ENCODE data around the gene SLC26A11.

SLC26A11 gene

DNA sequence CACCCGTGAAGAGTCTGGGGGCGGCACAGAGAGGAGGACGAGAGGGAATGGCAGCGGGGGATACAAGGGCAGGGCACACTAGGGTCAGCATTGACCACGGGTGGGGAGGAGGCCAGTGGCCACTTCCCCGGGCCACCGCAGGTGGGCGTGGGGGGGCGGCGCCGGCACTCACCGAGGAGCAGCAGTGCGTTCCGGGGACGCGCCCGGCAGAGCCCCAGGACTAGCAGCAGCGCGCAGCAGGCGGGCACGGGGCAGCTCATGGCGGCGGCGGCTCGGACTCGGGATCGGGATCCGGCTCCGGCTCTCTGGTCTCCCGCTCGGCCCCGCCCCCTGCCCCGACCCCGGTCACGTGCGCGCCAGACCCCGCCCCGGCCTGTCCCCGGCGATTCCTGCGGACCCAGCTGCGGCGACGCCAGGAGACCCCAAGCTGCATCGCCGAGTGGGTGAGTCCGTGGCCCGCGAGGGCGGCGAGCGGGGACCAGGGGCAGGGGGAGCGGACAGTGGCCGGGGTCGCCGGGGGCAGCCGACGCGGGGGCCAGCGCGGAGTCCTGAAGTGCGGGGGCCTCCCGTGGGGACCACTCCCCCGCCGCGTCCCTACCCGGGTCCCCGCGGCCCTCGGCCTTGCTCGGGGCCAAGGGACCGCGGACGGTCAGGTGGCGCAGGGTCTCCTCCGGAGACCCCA, at the start of gene SLC26A11, which contains the start of gene SGSH:
Gene SLC26A11, plus strand, starts transcription at position 374 of the 682 bp plus-strand sequence. CDS start 1,134 bp downstream, outside the sequence.
Gene SGSH, minus strand, starts transcription at position 280 of the 682 bp plus-strand sequence. Its CDS starts 20 bp downstream, at position 260.
- DNase-seq = no peak

- DNase-seq = no peak
Measured at GRCh38 chr17:80171681-80172080, 48.5 kb upstream of the SLC26A11 start.

- DNase-seq = no peak
Measured at GRCh38 chr17:80173126-80173525, 47.1 kb upstream of the SLC26A11 start.

GRCh38 chr17:80173916-80174315, 46.3 kb upstream of the SLC26A11 start:
- DNase-seq = no peak

DNA sequence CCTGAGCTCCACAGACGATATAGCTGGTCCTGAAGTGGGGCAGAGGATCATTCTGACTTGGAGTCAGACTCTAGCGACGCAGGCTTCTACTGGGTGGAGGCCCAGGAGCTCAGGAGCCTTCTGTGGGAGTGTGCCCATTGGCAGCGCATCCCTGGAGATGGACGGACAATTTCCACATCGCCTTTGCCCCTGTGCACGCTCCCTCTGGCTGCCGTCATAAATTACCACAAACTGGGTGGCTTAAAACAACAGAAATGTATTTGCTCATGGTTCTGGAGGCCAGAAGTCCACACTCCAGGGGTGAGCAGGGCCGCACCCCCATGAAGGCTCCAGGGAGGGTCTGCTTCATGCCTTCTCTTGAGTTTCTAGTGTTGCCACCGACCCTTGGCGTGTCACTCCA, 43.5 kb upstream of the SLC26A11 start:
- DNase-seq = no peak

DNA sequence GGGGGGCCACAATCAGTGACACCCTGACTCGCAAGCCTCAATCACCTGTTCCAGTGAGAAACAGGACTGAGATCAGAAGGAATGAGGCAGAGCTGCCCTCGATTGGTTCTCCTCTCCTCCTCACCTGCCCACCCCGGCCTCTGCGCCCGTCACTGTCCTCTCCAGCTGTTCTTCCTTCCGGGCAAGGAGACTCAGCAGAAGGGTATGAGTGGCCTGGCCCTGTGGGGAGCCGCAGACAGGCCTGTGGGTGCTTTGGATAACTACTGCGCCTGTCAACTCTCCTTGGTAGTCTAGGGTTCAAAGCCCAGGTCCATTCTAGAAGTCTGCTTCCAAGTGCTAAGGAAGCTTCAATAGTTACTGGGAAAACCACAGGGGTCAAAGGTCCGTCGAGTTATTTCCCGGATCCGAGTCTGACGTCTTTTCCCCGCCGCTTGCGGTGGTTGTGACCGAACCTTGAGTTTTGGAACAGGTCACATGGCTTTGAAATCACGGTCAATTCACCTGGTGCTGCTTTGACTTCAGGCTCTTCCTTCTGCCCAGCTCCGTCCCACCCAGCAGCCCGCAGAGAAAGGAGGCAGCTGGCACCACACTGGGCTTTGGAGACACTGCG, 42.1 kb upstream of the SLC26A11 start:
- DNase-seq = no peak

DNA sequence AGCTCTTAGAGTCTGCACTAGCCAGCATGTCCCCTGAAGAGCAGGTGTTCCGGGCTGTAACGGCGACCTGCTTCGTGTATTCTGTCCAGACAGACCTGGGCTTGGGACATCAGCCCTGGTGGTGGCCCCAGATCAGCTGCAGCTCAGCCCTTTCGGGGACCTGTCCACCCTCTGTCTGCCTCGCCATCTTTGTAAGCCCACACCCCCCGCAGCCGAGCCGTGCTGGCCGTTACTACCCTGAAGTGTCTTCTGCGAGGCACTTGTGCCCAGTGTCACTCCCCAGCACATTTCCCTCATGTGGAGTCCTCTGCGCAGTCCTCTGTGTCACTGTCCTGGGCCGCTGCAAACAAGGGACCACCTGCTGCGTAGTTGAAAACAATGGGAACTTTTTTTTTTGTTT, 40.0 kb upstream of the SLC26A11 start:
- DNase-seq = no peak

DNA sequence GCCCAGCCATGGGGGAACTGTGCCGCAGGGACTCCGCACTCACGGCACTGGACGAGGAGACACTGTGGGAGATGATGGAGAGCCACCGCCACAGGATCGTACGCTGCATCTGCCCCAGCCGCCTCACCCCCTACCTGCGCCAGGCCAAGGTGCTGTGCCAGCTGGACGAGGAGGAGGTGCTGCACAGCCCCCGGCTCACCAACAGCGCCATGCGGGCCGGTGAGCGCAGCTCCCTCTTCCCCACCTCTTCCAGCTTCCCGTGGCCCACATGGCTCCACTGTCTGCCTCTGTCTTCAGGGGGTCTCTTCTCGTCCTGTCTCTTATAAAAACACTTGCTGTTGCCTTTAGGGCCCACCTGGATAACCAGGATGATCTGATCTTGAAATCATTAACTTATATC, 38.8 kb upstream of the SLC26A11 start:
- DNase-seq = no peak

- DNase-seq = no peak
Measured at GRCh38 chr17:80182118-80182844, 37.9 kb upstream of the SLC26A11 start.

- no peak for DNase-seq
Measured at GRCh38 chr17:80182845-80183223, 37.4 kb upstream of the SLC26A11 start.

DNA sequence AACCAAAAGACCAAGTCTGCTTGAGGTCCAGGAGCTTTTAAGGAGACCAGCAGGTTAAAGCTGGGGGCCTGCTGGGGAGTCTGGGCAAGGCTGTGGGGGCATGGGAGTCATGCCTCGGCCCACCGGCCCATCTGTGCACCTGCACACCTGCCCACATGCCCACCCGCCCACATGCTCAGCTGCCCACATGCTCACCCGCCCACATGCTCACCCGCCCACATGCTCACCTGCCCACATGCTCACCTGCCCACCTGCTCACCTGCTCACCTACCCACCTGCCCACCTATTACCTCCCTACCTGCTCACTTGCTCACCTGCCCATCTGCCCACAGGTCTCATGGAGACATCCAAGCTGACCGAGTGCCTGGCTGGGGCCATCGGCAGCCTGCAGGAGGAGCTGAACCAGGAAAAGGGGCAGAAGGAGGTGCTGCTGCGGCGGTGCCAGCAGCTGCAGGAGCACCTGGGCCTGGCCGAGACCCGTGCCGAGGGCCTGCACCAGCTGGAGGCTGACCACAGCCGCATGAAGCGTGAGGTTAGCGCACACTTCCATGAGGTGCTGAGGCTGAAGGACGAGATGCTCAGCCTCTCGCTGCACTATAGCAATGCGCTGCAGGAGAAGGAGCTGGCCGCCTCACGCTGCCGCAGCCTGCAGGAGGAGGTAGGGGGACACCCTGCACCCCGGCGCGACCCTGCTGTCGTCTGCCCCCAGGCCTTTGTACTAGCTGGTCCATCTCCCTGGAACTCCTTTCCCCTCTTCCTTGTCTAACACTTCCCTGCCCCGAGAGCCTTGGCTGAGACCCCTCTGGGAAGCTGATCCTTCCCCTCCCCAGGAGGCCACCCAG, 36.4 kb upstream of the SLC26A11 start:
- DNase-seq = no peak

DNA sequence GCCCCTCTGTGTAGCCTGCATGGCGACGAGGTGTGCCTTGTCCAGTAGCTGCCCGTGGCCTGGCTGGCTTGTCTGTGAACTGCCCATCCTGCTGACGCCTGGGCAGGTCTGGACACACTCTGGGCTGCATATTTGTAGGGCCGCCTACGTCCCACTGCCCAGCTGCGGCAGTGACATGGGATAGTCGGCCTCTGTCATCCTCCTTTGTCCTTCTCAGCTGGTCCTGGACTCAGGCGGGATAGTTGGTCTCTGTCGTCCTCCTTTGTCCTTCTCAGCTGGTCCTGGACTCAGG, 35.9 kb upstream of the SLC26A11 start:
- DNase-seq = no peak

- no peak for DNase-seq
Measured at GRCh38 chr17:80185968-80186367, 34.3 kb upstream of the SLC26A11 start.

GRCh38 chr17:80187090-80187489, 33.1 kb upstream of the SLC26A11 start:
- DNase-seq = no peak

GRCh38 chr17:80187515-80187941, 32.7 kb upstream of the SLC26A11 start:
- DNase-seq = no peak

- DNase-seq = no peak
Measured at GRCh38 chr17:80189611-80190010, 30.6 kb upstream of the SLC26A11 start.

DNA sequence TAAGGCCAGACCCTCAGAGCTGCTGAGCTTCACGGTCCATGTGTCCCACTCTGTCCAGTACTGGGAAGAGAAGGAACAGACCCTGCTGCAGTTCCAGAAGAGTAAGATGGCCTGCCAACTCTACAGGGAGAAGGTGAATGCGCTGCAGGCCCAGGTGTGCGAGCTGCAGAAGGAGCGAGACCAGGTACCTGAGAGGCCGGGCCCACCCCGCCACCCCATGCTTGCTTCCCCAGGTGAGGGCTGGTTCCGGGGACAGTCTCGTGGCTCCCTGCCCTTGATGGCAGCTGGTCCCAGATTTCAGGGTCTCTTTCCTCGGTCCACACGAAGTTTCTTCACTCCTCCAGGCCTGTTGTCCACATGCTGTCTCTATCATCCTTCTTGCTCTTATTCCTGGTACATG, 29.5 kb upstream of the SLC26A11 start:
- DNase-seq = no peak

GRCh38 chr17:80191192-80191591, 29.0 kb upstream of the SLC26A11 start:
- DNase-seq = no peak

GRCh38 chr17:80191865-80192661, 28.2 kb upstream of the SLC26A11 start:
- DNase-seq = no peak

GRCh38 chr17:80195141-80195540, 25.1 kb upstream of the SLC26A11 start:
- no peak for DNase-seq

DNA sequence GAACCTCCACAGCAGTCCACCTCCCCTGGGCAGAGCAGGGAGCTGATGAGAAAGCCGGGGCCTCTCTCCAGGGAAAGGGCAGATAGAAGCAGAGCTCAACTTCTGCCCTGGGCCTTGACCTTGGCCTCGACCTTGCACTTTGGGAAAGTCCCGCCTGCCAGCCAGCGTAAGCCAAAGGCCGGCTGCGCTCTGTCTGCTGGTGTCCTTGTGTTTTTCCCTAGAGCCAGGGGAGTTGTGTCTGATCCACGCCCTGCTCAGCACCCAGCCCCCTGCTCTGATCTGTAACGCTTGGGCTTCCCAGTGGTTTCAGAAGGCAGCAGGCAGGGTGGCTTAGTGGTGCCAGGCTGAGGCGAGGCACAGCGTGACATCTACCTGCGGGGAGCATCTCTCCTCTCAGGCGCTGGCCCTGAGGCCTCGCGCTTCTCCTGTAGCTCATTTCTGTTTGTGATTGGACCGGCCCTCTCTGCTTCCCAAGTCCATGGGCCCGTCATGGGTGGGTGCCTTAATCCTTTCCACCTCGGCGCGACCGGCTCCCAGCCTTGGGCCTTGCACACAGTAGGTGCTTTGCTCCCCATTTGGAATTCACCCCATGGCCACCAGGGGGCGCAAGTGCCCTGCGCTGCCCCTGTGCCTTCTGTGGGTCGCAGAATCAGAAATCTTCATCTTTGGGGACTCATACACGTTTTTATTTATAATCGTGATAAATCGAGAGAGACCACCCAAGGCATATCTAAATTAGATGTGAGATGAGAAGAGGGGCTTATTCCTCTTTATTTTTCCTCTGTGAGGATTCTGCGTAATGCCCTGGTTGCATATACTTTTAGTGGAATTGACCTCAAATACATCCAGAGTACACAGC, 24.3 kb upstream of the SLC26A11 start:
- no peak for DNase-seq
